Right kidney (tissue), 1 donor: Measurements from ENCODE around the gene MAP1B.

Source experiments
- DNase-seq: peaks from one replicate; pipeline ENCODE4 v3.0.0-alpha.2; 2016

MAP1B gene

DNA sequence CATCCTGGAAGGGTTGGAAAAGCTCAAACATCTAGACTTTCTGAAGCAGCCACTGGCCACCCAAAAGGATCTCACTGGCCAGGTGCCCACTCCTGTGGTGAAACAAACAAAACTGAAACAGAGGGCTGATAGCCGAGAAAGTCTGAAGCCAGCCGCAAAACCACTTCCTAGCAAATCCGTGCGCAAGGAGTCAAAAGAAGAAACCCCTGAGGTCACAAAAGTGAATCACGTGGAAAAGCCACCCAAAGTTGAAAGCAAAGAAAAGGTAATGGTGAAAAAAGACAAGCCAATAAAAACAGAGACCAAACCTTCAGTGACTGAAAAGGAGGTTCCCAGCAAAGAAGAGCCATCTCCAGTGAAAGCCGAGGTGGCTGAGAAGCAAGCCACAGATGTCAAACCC is 87.6 kb downstream of the MAP1B start:
- no peak for DNase-seq

DNA sequence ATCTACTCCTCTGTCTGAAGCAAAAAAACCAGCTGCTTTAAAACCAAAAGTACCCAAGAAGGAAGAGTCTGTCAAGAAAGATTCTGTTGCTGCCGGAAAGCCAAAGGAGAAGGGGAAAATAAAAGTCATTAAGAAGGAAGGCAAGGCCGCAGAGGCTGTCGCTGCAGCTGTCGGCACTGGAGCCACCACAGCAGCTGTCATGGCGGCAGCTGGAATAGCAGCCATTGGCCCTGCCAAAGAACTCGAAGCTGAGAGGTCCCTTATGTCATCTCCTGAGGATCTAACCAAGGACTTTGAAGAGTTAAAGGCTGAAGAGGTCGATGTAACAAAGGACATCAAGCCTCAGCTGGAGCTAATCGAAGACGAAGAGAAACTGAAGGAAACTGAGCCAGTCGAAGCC is 88.3 kb downstream of the MAP1B start:
- DNase-seq: no peak

DNA sequence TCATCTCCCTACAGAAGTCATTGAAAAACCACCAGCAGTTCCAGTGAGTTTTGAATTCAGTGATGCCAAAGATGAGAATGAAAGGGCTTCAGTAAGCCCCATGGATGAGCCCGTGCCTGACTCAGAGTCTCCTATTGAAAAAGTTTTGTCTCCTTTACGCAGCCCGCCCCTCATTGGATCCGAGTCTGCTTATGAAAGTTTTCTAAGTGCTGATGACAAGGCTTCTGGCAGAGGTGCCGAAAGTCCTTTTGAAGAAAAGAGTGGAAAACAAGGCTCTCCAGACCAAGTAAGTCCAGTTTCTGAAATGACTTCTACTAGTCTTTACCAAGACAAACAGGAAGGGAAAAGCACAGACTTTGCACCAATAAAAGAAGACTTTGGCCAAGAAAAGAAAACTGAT is 90.1 kb downstream of the MAP1B start:
- DNase-seq: no peak

DNA sequence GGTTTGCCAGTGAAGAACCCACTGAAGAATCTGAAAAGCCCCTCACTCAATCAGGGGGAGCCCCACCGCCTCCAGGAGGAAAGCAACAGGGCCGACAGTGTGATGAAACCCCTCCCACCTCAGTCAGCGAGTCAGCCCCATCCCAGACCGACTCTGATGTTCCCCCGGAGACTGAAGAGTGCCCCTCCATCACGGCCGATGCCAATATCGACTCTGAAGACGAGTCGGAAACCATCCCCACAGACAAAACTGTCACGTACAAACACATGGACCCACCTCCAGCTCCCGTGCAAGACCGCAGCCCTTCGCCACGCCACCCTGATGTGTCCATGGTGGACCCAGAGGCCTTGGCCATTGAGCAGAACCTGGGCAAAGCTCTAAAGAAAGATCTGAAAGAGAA is 92.4 kb downstream of the MAP1B start:
- DNase-seq: no peak

DNA sequence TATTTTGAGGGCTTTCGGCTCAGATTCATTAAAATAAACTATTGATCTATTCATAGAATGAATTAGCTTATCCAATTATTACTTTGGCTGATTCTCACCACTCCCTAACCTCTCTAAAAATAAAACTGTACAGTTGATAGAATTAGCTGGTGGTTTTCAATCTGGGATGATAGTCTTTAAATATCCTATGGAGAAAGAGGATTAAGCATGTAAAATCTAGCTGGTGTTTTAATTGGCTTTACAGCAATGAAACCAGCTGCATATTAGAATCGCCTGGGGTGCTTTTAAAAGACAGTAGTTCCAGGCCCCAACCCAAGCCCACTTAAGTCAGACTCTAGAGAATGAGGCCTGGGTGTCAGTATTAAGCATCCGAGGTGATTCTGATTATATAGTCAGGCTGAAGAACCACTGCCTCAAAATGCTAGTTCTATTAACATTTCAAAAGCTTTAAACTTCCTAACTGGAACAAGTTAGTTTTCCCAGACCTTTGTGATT is 95.1 kb downstream of the MAP1B start:
- DNase-seq: no peak

DNA sequence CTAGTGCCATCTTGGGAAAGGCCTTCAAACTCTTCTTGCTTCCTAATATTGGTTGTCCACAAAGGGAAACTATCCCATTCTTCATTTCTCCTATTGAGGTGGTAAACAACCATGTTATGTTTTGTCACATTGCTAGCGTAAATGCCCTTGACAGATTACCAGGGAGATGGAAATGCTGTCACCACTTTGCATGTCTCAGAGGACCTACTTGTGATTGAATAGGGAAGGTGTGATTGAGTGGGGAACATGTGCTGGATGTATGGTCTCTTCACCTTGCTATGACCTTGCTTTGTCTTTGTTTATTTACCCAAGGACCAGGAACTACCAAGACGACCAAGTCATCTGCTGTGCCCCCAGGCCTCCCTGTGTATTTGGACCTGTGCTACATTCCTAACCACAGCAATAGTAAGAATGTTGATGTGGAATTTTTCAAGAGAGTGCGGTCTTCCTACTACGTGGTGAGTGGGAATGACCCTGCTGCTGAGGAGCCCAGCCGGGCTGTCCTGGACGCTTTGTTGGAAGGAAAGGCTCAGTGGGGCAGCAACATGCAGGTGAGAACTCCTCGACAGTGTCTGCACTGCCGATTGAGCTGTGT is 96.1 kb downstream of the MAP1B start:
- no peak for DNase-seq

DNA sequence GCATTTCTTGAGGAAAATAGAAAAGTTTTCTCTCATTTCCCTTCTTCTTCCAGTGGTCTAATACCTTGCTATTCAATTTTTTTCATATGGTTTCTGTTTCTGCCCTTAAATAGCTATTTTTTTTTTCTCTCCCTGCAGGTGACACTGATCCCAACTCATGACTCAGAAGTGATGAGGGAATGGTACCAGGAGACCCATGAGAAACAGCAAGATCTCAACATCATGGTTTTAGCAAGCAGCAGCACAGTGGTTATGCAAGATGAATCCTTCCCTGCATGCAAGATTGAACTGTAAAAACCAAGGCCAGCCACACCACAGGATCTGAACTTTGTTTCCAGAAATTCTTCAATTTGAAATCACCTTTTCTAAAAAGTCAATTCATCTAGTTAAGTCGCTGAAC is 97.7 kb downstream of the MAP1B start:
- no peak for DNase-seq

DNA sequence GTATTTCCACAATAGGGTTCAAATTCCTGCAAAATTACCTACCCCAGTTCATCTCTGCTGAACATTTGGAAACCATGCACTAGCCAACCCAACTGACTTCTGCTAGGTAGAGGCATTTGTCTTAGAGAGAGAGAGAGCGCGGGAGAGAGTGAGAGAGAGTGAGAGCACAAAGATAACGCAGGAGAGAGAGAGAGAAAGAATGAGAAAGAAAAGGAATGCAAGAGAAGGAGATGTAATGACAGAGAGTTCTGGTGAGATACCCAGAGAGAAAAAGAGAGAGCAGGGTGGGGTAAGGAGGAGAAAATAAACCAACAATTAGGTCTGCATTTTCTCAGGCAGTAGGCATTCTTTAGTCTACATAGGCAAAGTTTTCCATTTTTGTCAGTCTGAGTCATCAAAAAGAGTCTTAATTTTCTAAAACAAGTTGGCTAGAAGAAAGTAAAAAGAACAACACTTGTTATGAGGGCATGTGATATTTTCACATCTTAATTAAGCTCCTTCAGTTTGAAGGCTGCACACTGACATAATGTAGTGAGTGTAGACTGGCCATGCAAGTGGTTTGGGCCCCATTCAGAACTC is 98.2 kb downstream of the MAP1B start:
- DNase-seq: no peak

DNA sequence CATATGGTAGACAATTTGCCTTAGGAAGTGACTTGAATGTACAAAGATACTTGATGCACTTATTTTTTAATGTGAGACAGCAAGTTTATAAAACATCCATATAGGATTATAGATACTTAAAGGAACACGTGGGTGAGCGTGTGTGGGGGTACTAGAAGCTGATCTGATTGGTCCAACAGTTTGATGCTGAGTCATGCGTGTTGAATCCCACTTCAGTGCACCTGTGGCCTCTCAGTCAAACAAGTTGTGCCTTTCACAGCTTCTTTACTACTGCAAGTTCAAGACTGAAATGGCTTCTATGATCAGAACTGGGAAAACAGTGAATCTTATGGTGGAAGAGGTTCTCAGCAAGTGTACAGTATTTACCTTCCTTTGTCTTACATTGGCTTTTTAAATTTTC is 98.9 kb downstream of the MAP1B start:
- no peak for DNase-seq

DNA sequence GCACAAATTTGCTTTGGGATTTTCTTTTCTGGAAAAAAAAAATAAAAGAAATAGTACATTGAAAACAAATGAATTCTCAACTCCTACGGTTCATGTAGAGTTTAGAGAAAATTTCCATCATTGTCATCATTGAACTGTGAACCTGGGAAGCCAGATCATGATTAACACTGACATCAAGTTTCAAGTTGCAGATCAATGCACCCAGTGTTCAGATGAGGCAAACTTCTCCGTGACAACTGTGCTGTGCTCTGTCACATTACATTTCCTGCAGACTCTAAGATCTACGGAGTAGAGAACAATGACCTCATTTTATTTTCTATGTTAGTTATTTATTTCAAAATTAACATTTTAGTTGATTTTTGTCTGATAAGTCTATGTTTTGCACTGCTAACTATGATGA is 99.7 kb downstream of the MAP1B start:
- no peak for DNase-seq

DNA sequence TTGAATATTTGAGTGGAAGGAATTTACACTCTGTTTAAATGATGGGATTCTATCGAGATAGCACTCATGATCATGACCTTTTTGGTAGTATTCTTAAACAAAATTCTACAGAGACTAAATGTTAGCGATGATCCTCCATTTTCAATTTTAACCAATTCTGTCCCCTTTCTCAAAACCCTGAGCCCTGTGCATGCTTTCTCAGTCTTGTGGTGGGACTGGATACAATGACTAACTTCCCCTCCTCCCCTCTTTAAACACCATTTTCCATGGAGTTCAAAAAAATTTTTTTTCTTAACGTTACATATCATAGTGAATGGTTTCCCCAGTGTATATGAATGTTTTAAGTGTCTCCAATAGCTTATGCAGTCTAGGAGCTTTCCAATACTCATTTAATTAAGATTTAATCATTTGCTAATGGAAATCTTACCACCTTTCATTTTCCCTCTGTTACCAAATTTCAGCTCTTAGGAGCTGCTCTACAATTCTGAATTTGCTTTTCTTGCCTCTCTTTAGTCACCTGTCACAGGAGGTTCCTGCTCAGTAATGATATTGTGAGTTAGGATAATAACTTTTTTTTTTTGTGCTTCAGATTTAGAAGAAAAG is 101.2 kb downstream of the MAP1B start:
- DNase-seq: no peak

DNA sequence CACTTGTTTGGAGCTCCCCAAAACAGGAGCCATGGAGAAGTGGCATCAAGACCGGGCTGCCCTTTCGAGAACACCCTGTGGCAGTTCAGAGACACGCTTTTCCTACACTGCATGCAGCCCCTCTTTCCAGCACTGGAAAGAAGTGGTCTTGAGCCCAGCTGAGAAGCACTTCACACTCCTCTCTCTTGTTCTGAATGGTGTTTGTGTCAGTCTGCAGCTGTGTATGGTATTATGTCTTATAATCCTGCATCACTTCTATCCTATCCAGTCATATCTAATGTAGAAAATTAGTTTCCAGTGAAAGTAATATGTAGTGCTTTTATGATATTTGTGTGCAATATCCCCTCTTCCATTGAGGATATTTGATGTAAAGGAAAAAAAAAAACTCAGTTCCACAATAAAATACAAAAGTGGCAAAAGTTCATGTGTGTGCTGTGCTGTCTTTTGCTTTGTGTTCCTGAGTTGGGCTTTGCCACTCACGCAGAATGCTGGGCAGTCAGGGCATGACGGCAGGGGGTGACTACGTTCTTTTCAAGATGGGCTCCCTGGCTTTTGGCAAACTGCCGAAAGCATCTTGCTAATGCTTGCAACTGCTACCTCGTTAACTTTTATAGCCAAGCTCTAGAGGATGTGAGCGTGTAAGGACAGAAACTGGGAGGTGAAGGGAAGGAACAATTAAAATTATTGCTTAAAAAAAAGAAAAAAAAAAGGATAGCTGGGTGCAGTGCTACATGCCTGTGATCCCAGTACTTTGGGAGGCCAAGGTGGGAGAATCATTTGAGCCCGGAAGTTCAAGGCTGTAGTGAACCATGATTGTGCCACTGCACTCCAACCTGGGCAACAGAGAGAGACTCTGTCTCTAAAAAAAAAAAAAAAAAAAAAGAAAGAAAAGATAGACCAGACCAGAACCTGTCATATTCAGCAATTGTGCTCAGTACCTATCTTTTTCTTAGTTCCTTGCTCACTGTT is 102.2 kb downstream of the MAP1B start:
- peak; percentile 7 for DNase-seq

DNA sequence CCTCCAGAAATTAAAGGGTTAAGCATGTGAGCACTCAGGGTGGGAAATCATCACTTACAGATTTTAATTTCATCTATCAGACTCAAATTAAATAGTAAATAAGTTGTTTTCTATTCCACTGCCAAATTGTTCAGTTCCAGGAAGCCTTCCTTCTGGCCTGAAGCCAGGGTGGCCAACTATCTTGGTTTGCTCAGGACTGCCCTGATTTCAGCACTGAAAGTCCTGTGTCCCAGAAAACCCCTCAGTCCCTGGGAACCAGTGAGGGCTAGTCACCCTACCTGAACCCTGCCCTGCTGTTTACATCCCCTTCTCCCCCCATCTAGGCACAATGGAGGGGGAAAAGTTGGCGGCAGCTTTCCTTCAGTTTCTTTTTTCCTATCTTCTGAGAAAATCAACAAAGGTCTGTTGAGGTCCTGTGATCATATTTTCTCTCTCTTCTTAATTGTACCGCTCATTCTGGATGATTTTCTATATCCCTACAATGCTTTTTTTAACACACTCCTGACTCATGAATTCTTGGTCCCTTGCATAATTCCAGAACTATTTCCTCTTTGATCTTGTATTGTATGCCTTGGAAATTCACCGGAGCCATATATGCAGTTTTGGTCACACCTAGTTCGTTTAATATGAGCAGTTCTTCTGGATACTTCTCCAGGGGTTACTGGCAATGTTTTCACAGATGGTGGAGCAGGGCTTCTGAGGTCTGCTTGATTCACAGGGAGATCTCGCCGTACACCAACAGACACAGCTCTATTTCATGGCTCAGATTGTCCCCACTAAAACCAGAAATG is 103.8 kb downstream of the MAP1B start:
- no peak for DNase-seq

DNA sequence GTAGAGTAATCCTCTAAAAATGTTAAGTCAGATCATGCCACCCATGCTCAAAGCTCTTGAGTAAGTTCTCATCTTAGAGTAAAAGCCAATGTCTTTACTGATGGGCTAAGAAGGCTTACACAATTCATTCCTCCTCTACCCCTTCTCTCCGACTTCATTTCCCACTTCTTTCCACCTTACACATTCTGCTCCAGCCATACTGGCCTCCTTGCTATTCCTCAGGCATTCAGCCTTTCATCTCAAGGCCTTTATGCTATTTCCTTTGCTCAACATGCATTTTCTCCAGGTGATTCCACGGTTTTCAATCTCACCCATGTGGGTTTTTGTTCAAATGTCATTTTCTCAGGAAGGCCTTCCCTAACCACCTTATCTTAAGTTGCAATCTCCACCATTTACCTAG is 104.9 kb downstream of the MAP1B start:
- DNase-seq: no peak

DNA sequence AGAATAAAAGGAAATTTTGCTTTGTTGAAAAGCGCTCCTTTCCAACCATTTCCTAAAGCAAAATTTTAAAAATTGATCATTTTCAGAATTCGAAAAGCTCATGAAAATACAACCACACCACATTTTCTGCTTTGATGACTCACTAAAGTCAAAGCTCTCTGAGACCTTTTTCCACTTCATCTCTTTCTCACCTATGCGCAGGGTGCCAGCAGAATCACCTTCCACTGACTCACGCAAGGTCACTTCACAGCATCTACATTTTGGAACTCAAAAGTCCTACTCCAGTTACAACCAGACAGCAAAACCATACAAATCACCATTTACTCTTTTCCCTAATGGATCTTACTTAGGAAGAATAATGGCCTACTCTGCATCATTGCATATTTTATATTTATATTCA is 106.2 kb downstream of the MAP1B start:
- DNase-seq: no peak

DNA sequence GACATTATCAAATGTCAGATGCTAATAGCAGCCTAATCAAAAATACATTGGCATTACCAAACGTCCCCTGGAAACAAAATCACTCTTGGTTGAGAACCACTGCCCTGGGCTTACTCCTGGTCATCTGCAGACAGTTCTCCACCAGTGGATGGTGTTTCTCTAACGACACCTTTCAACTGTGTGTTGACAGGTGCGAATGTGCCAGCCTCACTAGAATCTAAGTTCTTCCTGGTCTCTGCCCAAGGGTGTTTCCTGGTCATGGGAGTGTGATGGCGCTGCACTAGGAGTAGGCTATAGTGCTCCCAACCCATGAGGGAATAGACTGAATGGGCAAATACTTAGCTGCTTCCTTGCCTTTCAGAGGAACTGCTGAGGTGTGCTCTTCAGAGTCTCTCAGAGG is 106.9 kb downstream of the MAP1B start:
- no peak for DNase-seq

DNA sequence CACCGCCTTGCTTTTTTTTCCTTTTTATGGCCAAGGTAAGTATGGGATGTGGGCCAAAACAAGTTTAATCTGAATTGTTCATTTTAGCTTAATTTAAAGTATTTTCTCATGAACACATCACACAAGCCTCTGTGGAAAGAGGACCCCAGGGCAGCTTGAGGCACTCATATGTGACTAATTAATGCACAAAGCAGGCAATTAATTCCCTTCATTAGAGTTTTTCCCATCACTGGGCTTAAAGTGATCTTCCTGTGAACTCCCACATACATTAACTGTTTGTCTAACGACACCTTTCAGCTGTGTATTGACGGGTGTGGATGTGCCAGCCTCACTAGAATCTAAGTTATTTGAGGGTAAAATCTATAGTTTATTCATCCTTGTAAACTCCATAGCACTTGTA is 109.5 kb downstream of the MAP1B start:
- DNase-seq: no peak

DNA sequence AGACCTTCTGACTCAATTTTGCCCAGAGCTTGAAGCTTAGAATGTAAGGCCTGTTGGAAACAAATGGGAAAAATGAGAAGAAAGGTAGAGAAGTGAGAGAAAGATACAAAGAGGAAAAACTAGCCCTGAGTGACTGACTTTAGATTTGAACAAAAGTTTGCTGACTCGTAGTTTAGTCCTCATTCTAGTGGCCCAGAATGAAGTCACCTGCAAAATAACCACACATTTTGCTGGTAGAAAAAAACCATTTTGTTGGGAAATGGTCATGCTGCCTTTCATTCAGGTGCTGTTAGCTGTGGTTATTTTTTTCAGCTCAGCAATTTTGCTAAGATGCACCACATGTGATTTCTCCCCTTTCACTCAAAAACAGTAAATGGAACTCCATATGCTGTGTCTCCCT is 113.8 kb downstream of the MAP1B start:
- DNase-seq: no peak

DNA sequence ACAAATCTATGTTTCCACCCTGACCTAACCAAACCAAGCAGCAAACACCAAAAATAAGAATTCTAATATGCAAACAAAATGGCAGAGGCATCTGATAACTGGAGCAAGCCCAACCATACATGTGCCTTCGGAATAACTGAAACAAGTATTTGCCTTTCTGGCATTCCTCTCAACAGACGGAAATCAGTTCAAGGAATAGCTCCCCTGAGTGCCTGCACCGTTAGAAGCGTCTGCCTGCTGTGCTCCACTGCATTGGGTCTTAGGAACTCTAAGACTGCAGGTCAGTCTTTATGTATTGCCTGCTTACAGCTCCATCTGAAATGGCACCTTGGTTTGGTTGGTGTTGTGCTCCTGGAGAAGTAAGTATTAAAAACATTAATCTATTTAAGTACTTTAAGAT is 114.3 kb downstream of the MAP1B start:
- no peak for DNase-seq

DNA sequence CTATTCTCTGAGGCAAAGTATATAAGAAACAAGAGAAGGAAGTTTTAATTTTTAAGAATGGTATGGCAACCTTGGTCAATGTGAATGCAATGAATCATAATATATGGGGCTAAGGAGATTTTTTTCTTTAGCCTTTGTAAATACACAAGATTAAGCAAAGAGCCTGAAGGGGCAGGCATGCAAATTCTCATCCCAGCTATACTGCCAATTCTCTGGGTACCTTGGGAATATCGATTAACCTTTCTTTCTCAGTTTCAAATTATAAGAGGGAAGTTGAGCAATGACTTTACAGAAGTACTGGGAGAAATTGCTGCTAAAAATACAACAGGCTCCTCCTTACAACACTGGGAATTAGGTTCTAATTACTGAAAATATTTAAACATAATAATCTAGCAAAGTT is 115.2 kb downstream of the MAP1B start:
- DNase-seq: no peak

DNA sequence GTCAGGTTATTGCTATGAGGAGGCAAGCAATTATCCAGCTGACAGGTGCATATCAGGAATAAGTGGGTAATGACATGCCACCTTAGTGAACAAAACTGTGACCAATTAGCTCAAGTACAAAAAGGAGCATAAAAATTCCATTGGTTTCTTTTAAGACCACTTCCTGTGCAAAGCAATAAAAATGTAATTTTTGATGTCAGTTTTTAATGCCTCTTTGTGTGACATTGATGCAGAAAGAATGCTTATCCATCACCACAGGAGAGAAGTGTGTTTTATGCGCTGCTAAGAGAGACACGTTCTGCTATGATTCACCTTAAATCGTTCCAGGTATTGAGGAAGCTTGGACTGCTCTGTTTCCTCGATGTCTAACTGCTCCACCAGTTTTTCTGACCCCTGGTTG is 116.1 kb downstream of the MAP1B start:
- no peak for DNase-seq

DNA sequence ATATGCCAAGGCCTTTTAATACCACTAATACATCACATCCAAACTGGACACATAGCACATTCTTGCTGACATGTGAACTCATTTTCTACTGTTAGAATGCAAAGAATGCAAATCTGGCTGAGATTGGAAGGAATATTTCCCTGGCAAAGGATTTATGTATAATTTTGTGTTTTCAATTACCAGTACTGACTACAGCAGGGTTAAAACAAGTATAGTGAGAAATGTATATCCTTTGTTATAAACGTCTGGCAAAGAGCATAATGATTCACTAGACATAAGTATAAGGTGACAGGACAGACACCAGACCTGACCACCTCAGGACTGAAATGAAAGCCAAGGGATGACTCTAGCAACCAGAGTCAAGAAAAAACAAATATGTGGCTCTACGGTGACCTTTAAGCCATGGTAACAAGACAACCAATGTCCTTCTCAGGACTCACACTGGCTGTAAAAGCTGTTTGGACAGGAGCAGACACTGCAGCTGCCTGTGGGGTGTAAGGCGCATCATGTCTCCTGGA is 117.7 kb downstream of the MAP1B start:
- no peak for DNase-seq
